GM12891 (cell line): ENCODE results near the gene RPL32.

Experiments
- DNase-seq: peaks from one replicate; pipeline ENCODE4 v3.0.0; 2011; ENCODE audit warnings: low spot score; ENCODE audit not compliant: insufficient read length
- FAIRE-seq: peaks from 2 replicates; lab custom pipeline; 2011; peaks lifted over from hg19 to GRCh38; lab: Jason Lieb, UNC
- PAX5 ChIP-seq: IDR thresholded peaks from 2 replicates; pipeline ENCODE4 v1.6.1; 2011; ENCODE audit warnings: low read length, moderate library complexity, mild to moderate bottlenecking; ENCODE audit not compliant: insufficient read depth, severe bottlenecking
- POLR2A ChIP-seq: IDR thresholded peaks from 2 replicates; pipeline ENCODE4 v1.6.1; 2011; ENCODE audit warnings: low read depth, low read length, control low read depth
- POLR2AphosphoS5 ChIP-seq: IDR thresholded peaks from 2 replicates; pipeline ENCODE4 v1.6.1; 2011; ENCODE audit warnings: low read depth, low read length, control low read depth
- POU2F2 ChIP-seq: IDR thresholded peaks from 2 replicates; pipeline ENCODE4 v1.6.1; 2011; ENCODE audit warnings: low read depth, mild to moderate bottlenecking, control low read depth, low read length, moderate library complexity
- SPI1 ChIP-seq: IDR thresholded peaks from 2 replicates; pipeline ENCODE4 v1.6.1; 2011; ENCODE audit warnings: low read depth, low read length, control low read depth
- TAF1 ChIP-seq: IDR thresholded peaks from 2 replicates; pipeline ENCODE4 v1.6.1; 2011; ENCODE audit warnings: low read depth, low read length, control low read depth

Gene RPL32

GRCh38 chr3:12833222-12834161, 7.9 kb downstream of the RPL32 start:
- FAIRE-seq (no peak), DNase-seq (no peak)
- TF ChIP-seq TAF1, result no peak
- TF ChIP-seq POU2F2, result no peak
- peak; percentile 75 for TF ChIP-seq POLR2AphosphoS5
- no peak for TF ChIP-seq SPI1
- TF ChIP-seq PAX5, result no peak
- peak; percentile 78 for TF ChIP-seq POLR2A

GRCh38 chr3:12832350-12833221, 8.8 kb downstream of the RPL32 start:
- no peak for FAIRE-seq
- TF ChIP-seq POLR2A (peak; percentile 71), POLR2AphosphoS5 (peak; percentile 77), SPI1 (no peak)

GRCh38 chr3:12831301-12831866, 10.0 kb downstream of the RPL32 start:
- TF ChIP-seq POLR2AphosphoS5 (peak; percentile 41; the same call in 1 of the 2 replicates), PAX5 (no peak)
- FAIRE-seq, result no peak
- DNase-seq, result no peak

More at GRCh38 chr3:12832350-12833221, 8.8 kb downstream of the RPL32 start:
- DNase-seq, result no peak

GRCh38 chr3:12830785-12831156, 10.6 kb downstream of the RPL32 start:
- FAIRE-seq (no peak), DNase-seq (no peak)
- TF ChIP-seq POU2F2 (no peak), TAF1 (no peak), PAX5 (no peak), SPI1 (no peak)

DNA sequence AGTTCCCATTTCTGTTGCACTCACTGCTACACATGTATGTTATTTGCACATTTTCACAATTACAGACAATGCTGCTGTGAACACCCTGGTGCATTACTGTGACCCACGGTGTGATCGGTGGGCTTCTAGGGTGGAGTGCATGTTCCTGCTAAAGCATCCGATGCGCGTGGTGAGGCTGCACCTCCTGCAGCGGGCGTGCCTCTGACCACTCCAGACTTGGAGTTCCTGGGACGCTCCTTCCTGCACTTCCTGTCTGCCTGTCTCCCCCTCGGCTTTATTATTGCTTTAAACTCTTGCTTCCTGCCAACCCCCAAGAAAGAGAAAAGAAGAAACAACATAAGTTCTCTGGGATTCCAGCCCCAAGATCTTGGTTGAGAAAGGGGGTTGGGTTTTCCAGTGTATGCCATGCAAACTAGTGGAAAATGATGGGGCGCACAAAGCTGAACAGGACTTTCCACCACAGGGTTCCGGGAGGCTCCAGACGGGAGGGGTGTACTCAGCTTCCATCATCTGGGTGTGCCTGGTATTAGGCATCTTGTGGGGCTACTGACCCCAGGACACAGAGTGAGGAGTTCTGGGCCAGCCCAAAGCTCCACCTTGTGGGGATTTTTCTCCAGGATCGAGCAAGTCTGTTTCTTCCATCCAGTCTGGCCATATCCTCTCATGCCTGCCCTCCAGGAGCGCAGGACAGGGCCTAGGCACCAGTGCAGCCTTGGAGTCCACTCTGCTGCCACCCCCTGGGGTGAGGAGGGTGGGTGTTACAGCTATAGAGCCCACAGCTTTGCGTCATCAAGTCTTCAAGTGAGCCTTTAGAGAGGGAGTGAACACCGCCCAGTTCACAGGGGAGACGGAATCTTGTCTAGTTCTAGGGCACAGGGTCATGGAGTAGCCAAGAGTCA, 11.2 kb downstream of the RPL32 start:
- TF ChIP-seq POLR2AphosphoS5, result peak; percentile 43; the same call in 1 of the 2 replicates
- no peak for TF ChIP-seq PAX5
- peak; percentile 44; the same call in 1 of the 2 replicates for TF ChIP-seq POLR2A
- no peak for TF ChIP-seq TAF1
- TF ChIP-seq POU2F2, result no peak
- no peak for TF ChIP-seq SPI1
- DNase-seq, result no peak
- FAIRE-seq, result no peak

DNA sequence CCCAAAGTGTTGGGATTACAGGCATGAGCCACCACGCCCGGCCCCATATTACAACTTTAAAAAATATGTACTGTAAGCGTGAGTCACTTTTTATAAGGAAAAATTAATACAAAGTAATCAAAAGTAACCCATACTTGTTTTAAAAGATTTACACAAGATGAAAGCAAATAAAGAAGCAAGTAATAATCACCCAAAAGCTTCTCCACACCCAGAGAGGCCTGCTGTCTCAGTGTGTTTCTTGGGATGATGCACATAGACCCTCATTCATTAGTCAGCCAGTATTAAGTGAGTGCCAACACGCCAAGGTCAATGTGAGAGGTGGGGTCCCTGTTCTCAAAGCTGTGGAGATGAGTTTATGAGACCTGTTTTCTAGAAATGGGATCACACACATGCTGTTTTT, 12.0 kb downstream of the RPL32 start:
- TF ChIP-seq POU2F2, result no peak
- TF ChIP-seq POLR2AphosphoS5, result no peak
- TF ChIP-seq TAF1, result no peak
- TF ChIP-seq PAX5, result no peak
- TF ChIP-seq POLR2A, result no peak
- TF ChIP-seq SPI1, result no peak
- FAIRE-seq (no peak), DNase-seq (no peak)

DNA sequence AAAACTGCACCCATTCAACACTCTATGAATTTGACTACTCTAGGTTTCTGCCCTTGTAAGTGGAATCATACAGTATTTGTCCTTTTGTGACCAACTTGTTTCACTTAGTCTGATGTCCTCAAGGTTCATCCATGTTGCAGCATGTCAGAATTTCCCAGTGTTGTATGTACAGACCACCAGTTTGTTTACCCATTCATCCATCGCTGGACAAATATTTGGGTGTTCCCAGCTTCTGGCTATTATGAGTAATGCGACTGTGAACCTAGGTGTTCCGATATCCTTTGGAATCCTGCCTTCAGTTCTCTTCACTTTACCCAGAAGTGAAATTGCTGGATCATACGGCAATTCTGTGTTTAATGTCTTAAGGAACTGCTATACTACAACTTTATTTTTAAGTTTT, 12.6 kb downstream of the RPL32 start:
- DNase-seq (no peak), FAIRE-seq (no peak)

DNA sequence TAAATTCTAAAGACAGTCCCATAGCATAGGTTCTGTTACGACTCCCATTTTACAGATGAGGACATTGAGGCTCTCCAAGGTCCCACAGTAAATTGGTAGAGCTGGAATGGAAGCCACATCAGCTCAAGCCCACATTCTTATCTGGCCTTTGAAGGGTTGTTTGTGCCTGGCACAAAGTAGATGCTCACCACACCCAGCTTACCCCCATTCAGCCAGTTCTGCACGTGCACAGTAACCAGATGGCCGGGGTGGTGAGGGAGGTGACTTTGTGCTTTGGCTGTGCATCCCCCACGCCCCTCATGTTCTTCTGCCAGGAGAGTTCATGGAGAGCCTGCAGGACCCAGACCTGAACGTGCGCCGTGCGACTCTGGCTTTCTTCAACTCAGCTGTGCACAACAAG, 16.2 kb downstream of the RPL32 start:
- TF ChIP-seq PAX5 (no peak), POLR2AphosphoS5 (no peak), TAF1 (no peak), POU2F2 (no peak), SPI1 (no peak), POLR2A (no peak)
- FAIRE-seq (no peak), DNase-seq (no peak)

More for the DNA sequence above, 12.6 kb downstream of the RPL32 start:
- TF ChIP-seq POU2F2 (no peak), TAF1 (no peak), POLR2A (no peak), SPI1 (no peak), POLR2AphosphoS5 (no peak), PAX5 (no peak)
